Mesothelial cell of epicardium (in vitro differentiated cells): ENCODE results near the gene NCR2. TPM values are rescaled to one million over a fixed set of nuclear protein-coding genes. Genes with fewer than 3 reads are reported as not detected.

Source experiments
- DNase-seq, 2 experiments: peaks; one replicate each; pipeline ENCODE4 v3.0.0; 2021; ENCODE audit warnings: low spot score in 2 of 2; ENCODE audit not compliant: unreplicated experiment in 2 of 2
- H3K27ac Mint-ChIP-seq: 2 replicates; pipeline ENCODE4 v1.8.0; 2021; ENCODE audit warnings: mixed read lengths
- H3K27me3 Mint-ChIP-seq: 2 replicates; pipeline ENCODE4 v1.8.0; 2021; ENCODE audit warnings: low read depth, mixed read lengths
- H3K36me3 Mint-ChIP-seq: 2 replicates; pipeline ENCODE4 v1.8.0; 2021; ENCODE audit warnings: mixed read lengths
- H3K4me1 Mint-ChIP-seq: 2 replicates; pipeline ENCODE4 v1.8.0; 2021; ENCODE audit warnings: mixed read lengths
- H3K4me3 Mint-ChIP-seq: 2 replicates; pipeline ENCODE4 v1.8.0; 2021; ENCODE audit warnings: mild to moderate bottlenecking, moderate library complexity, mixed read lengths
- H3K9me3 Mint-ChIP-seq: 2 replicates; pipeline ENCODE4 v1.8.0; 2021; ENCODE audit warnings: mixed read lengths
- total RNA-seq: library from RNA; stranded (reverse); gene quantifications from 3 replicates; pipeline ENCODE4 v1.2.1, GENCODE V29; 2021
- TF ChIP-seq, protein P1 (sequence below): fragments of 200-600 bp; sonication (generic); IDR thresholded peaks from one replicate; pipeline ENCODE4 v1.5.0; 2021; ENCODE audit warnings: antibody characterized with exemption; ENCODE audit not compliant: unreplicated experiment

The NCR2 gene
- total RNA-seq, 1 donor from 2014 or later, result not detected

DNA sequence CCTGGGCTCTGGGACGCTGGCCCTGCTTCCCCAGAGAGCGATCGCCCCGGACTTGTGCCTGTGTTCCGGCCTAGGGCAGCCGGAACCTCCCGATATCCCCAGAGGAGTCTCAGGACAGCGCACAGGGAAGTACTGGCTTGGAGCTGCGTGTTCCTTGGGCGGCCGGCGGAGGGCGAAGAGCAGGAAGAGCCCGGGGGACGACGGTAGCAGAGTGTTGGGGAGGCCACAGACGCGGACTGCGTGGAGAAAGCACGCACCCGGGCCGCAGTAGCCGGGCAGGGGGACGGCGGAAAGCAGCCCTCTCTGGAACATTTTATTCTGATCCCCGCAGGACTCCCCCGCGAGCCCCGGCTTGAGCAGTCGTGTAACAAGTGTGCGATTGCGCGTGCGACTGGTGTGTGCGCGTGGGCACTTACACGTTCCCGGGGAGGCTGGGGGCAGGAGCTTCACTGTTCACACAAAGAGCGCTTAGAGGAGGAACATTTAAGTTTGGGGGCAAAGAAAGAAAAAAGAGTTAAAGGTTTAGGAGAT lies 36.1 kb downstream of the NCR2 start:
- peaks cover 84% of the 10 kb centered on the region for H3K27me3 Mint-ChIP-seq
- H3K27ac Mint-ChIP-seq, result no peak overlapping the region
- peak overlapping the region; percentile 62 for H3K4me3 Mint-ChIP-seq
- no peaks in the 10 kb centered on the region for H3K9me3 Mint-ChIP-seq
- H3K4me1 Mint-ChIP-seq, result peaks cover 57% of the 10 kb centered on the region
- DNase-seq, result peak in 1 of 2 experiments; percentile 68
- TF ChIP-seq, protein P1, sequence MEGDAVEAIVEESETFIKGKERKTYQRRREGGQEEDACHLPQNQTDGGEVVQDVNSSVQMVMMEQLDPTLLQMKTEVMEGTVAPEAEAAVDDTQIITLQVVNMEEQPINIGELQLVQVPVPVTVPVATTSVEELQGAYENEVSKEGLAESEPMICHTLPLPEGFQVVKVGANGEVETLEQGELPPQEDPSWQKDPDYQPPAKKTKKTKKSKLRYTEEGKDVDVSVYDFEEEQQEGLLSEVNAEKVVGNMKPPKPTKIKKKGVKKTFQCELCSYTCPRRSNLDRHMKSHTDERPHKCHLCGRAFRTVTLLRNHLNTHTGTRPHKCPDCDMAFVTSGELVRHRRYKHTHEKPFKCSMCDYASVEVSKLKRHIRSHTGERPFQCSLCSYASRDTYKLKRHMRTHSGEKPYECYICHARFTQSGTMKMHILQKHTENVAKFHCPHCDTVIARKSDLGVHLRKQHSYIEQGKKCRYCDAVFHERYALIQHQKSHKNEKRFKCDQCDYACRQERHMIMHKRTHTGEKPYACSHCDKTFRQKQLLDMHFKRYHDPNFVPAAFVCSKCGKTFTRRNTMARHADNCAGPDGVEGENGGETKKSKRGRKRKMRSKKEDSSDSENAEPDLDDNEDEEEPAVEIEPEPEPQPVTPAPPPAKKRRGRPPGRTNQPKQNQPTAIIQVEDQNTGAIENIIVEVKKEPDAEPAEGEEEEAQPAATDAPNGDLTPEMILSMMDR, result peak; percentile 40
- no peaks in the 10 kb centered on the region for H3K36me3 Mint-ChIP-seq

GRCh38 chr6:41371992-41372831 lies 36.8 kb downstream of the NCR2 start:
- Mint-ChIP-seq H3K4me3 (peak overlapping the region; percentile 62), H3K27me3 (peaks cover 84% of the 10 kb centered on the region), H3K4me1 (peaks cover 61% of the 10 kb centered on the region), H3K9me3 (no peaks in the 10 kb centered on the region), H3K27ac (peak overlapping the region; percentile 36), H3K36me3 (no peaks in the 10 kb centered on the region)
- TF ChIP-seq, protein P1, result no peak
- peak in 1 of 2 experiments; percentile 50 for DNase-seq

DNA sequence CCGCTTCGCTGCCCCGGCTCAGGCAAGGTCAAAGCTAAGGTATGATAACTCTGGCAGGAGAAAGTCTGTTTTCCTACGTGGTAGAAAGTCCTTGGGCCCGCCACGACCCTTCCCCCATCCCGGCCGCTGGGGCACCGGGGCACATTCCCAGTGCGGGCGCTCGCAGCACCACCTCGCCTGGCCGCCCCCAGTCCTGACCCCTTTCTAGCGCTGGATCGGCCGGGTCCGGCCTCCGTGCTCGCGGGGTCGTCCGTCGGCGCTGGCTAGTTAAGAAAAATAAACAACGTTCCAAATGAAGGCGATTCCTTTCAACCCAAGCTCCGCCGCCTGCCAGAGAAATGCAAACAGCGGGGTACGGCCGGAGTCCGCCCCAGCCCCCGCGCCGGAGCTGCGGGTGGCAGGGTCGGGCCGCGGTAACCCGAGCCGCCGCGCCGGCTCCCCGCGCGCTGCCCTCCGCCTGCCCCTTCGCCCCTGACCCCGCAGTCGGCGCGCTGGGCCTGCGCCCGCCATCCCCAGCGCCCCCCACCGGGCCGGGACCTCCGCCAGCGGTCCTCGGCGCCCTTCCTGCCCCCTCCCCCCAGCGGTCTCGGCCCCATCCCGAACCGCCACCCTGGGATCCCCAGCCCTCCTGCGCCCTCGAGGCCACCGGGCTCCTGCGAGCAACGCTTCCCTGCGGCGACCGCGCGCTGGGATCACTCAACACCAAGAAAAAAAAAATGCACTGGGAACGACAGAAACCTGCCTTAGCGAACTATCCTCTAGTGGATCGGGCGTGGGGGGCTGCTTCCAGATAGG lies 37.6 kb downstream of the NCR2 start:
- Mint-ChIP-seq H3K4me1 (peaks cover 61% of the 10 kb centered on the region), H3K27me3 (peaks cover 86% of the 10 kb centered on the region), H3K4me3 (peak overlapping the region; percentile 62), H3K27ac (no peak overlapping the region), H3K9me3 (no peaks in the 10 kb centered on the region), H3K36me3 (no peaks in the 10 kb centered on the region)
- DNase-seq, result no peak
- TF ChIP-seq, protein P1, result no peak

- Mint-ChIP-seq H3K9me3 (no peaks in the 10 kb centered on the region), H3K27me3 (peaks cover 90% of the 10 kb centered on the region), H3K27ac (no peak overlapping the region), H3K36me3 (no peaks in the 10 kb centered on the region), H3K4me3 (peak overlapping the region; percentile 62), H3K4me1 (peaks cover 61% of the 10 kb centered on the region)
- TF ChIP-seq, protein P1, result no peak
- no peak for DNase-seq
Observed at GRCh38 chr6:41373627-41373918, 38.2 kb downstream of the NCR2 start.

DNA sequence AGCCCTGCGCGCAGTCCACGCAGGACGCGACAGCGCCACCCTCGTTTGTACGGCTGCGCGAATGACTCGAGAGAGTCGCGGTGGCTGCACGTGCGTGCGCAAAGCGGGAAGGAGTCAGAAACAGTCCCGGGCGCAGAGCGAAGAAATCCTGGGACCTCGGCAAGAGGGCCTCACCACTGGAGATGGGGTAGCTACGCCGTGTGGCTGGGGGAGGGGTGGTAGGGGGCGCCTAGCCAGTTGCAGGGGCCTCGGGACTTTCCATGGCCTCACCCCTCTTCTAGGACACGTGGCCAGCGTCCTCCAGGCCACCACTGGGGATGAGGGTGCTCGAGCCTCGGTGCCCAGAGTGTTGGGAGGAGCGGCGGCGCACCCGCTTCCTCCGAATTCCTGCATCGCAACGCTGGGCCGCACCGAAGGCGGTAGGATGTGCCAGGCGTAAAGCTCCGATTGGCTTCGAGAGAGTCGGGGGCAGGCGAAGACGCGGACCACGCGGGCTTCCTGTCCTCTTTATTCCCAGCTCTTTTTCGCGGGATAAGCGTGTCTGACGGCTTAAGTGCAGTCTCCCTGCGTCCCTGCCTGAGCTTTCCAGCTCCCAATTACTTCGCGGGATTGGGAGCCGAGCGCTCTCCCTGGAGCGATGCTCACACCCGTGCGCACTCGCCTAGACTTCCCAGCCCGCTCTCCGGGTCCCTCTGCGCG lies 38.7 kb downstream of the NCR2 start:
- Mint-ChIP-seq H3K36me3 (no peaks in the 10 kb centered on the region), H3K4me1 (peaks cover 58% of the 10 kb centered on the region), H3K27ac (no peak overlapping the region), H3K4me3 (peak overlapping the region; percentile 62), H3K9me3 (peaks cover 2% of the 10 kb centered on the region), H3K27me3 (peaks cover 90% of the 10 kb centered on the region)
- TF ChIP-seq, protein P1, result no peak
- DNase-seq, result peak in 1 of 2 experiments; percentile 51
